Measurements from ENCODE around the gene TRANK1.

DNA sequence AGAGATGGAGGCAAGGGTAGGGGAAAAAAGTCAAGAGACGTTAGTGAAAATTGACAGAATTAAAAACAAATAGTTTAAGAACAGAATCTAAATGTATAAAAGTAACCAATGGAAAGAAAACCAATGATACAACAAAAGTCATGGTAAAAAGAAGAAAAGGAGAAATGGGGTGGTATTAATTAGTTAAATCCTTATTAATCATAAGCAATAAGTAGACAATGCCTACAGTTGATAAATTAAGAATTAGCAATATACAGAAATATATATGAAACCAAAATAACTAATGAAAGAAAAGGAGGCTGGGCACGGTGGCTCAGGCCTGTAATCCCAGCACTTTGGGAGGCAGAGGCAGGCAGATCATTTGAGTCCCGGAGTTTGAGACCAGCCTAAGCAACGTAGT is 24.2 kb upstream of the TRANK1 start:
- TF ChIP-seq, protein P1, sequence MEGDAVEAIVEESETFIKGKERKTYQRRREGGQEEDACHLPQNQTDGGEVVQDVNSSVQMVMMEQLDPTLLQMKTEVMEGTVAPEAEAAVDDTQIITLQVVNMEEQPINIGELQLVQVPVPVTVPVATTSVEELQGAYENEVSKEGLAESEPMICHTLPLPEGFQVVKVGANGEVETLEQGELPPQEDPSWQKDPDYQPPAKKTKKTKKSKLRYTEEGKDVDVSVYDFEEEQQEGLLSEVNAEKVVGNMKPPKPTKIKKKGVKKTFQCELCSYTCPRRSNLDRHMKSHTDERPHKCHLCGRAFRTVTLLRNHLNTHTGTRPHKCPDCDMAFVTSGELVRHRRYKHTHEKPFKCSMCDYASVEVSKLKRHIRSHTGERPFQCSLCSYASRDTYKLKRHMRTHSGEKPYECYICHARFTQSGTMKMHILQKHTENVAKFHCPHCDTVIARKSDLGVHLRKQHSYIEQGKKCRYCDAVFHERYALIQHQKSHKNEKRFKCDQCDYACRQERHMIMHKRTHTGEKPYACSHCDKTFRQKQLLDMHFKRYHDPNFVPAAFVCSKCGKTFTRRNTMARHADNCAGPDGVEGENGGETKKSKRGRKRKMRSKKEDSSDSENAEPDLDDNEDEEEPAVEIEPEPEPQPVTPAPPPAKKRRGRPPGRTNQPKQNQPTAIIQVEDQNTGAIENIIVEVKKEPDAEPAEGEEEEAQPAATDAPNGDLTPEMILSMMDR (IDR thresholded peaks at IDR 0.05), result no peak
- TF ChIP-seq POLR2A (IDR thresholded peaks at IDR 0.05) (no peak), POLR2AphosphoS5 (IDR thresholded peaks at IDR 0.05) (no peak)

Measured in suprapubic skin (tissue), 4 donors.